Ovary (tissue), 3 donors: ENCODE results near the gene ZMYND8.

Experiments used
- CTCF ChIP-seq, 3 donors: fragments of 450-650 bp in 2 of 3; fragments of 200-600 bp in 1 of 3; IDR thresholded peaks; one replicate each; pipeline versions ENCODE4 v1.5.1 to v1.8.0; 2016 to 2022; ENCODE audit warnings: antibody characterized with exemption in 3 of 3, mild to moderate bottlenecking in 1 of 3
- EP300 ChIP-seq: sonication (generic); formaldehyde crosslinking; IDR thresholded peaks from one replicate; pipeline ENCODE4 v1.6.1; 2017; ENCODE audit warnings: antibody characterized with exemption
- POLR2A ChIP-seq: fragments of 450-650 bp; IDR thresholded peaks from one replicate; pipeline ENCODE4 v1.6.1; 2017; ENCODE audit warnings: antibody characterized with exemption, mild to moderate bottlenecking, moderate library complexity
- donor health status: DM: no; HTN: no; CAD: no.

- no peak for TF ChIP-seq CTCF (IDR thresholded peaks at IDR 0.05)
- TF ChIP-seq POLR2A, result no peak
- TF ChIP-seq EP300, result no peak
Measured at GRCh38 chr20:47175493-47175892, 181.0 kb downstream of the ZMYND8 start.
